ENCODE data around the gene HSPA14.

DNA sequence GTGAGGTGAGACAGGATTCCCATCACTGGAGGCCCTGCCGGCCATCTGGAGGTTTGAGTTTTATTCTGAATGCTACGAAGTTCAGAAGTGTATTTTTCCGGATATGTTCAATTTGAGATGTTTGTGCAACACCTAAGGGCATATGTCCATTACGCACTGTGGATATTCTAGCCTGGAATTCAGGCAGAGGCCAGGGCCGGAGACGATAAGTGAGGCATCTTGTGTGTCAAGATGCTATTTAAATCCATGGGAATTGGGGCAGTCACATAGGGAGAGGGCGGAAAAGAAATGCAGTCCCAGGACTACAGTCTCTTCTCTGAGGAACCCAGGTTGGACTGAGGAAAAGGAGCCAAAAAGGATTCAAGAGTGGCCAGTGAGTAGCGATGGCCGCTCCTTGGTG is 38.7 kb downstream of the HSPA14 start:
- TF ChIP-seq CTCF (optimal IDR thresholded peaks at IDR 0.05 in 1 of 3, IDR thresholded peaks at IDR 0.05 in 1 of 3, conservative IDR thresholded peaks at IDR 0.05 in 1 of 3; ENCODE audit: extremely low read depth in 1 of 3, insufficient read depth in 2 of 3, low read length in 3 of 3) (no peak), EZH2 (IDR thresholded peaks at IDR 0.05; ENCODE audit: low read length) (no peak)
